GM21515 (cell line): ENCODE data around the gene ANAPC5.

Experiments used
- ATAC-seq: cut with Tn5 transposase; IDR thresholded peaks from one replicate; pipeline ENCODE4 v1.9.1; 2021; ENCODE audit not compliant: unreplicated experiment

The ANAPC5 gene

DNA sequence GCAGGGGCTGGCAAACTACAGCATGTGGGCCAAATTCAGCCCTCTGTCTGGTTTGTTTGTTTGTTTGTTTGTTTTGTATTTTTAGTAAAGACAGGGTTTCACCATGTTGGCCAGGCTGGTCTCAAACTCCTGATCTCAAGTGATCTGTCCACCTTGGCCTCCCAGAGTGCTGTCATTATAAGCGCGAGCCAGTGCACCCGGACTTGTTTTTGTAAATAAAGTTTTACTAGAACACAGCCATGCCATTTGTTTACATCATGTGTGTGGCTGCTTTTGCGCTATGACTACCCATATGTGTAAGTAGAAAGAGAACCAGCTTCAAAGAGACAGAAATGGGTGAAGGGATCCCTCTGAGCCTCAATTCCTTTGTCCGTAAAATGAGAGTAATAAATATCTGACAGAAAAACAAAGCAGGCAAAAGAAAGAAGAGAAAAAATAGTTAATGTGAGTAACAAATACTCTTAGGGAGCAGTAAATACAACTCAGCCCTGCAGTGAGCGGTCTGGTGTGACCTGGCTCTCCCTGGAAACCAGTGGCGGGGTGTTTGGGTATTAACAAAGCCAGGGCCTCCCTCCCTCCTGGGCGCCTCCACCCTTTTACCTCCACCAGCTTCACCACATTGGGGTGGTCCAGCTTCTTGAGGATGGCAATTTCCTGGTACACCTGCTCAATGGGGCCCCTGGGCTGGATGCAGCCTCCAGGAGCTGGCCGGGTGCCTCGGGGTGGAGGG lies 88.8 kb downstream of the ANAPC5 start:
- ATAC-seq: no peak

DNA sequence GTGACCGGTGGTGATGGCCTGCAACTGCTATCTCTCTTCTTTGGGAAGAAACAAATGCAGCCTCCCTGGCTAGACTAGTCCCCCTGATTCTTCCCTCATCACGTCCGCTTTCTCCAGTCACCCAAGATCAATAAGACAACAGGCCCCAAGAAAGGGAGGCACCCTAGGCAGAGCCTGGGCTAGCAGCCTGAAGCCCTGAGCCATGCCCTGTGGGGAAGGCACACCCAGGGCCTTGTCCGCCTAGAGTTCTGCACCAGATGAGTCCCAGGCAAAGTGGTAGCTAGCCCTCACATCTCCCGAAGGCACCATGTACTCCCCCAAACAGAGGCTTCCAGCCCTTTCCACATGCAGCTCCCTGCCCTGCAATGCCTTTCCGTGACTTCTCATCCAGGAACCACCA lies 90.8 kb downstream of the ANAPC5 start:
- no peak for ATAC-seq

DNA sequence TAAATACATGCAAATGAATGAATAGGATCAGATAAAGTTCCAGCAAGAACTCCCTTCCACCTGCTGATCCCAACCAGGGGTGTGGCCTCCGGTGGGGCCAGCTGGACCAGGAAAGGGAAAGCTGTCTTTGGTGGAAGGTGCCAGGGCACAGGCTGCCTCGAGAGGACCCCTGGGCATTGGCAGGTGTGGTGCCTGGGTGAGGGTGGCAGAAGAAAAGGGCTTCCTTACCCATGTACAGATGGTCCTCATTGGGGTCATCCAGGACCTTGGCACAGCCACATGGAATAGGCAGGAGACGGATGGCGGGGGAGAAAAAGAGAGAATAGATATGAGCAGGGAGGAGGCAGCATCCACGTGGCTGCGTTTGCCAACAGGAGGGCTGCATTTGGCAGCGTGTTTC lies 92.1 kb downstream of the ANAPC5 start:
- no peak for ATAC-seq

DNA sequence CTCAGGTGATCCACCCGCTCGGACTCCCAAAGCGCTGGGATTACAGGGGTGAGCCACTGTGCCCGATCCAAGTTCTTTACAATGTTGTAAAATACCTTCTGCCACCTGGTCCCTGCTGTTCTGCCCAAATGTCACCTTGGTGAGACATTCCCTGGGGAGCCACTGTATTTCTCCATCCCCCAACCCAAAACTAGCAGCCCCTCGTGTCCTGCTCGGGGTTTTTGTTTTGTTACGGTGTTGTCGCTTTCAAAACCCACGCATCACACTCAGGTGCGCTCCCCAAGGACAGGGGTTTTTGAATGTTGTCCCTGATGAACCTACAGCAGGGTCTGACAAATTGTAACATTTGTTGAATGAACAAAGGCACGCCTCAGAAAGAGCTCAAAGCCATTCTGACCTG lies 93.1 kb downstream of the ANAPC5 start:
- no peak for ATAC-seq
